Measurements from ENCODE around the gene IDUA. TPM values are rescaled to one million over a fixed set of nuclear protein-coding genes. Genes with fewer than 3 reads are reported as not detected.

IDUA gene
- polyA plus RNA-seq, 2 donors, result 10.0 to 17.8 TPM

- peaks cover 10 to 26% of the 10 kb centered on the region in 2 donors for H3K4me1 ChIP-seq (ENCODE audit: control insufficient read depth in 2 of 2, insufficient read depth in 2 of 2, low read length in 1 of 2)
These were observed 26.6 kb downstream of the IDUA start for GRCh38 chr4:1013225-1014073.

GRCh38 chr4:1014291-1015167 is 27.7 kb downstream of the IDUA start:
- H3K4me1 ChIP-seq (ENCODE audit: control insufficient read depth in 2 of 2, insufficient read depth in 2 of 2, low read length in 1 of 2), result peaks cover 10 to 20% of the 10 kb centered on the region in 2 donors
- H3K4me3 ChIP-seq (ENCODE audit: low read depth in 1 of 2, low read length in 2 of 2), result no peak overlapping the region
- H3K9me3 ChIP-seq (ENCODE audit: control insufficient read depth in 2 of 2, insufficient read depth in 1 of 2, low read depth in 1 of 2, low read length in 1 of 2), result no peaks in the 10 kb centered on the region
- H3K36me3 ChIP-seq (ENCODE audit: control insufficient read depth in 2 of 2, insufficient read depth in 2 of 2, low read length in 1 of 2), result no peaks in the 10 kb centered on the region
- H3K27ac ChIP-seq (ENCODE audit: low read depth in 2 of 2, low read length in 1 of 2), result no peak overlapping the region
- WGBS, 2 donors, result 77 to 81% methylated on average over 36 of the region's 36 CpGs
- no peaks in the 10 kb centered on the region for H3K27me3 ChIP-seq (ENCODE audit: control insufficient read depth in 1 of 2, insufficient read depth in 2 of 2, low read length in 2 of 2)

More at GRCh38 chr4:1013225-1014073, 26.6 kb downstream of the IDUA start:
- H3K9me3 ChIP-seq (ENCODE audit: control insufficient read depth in 2 of 2, insufficient read depth in 1 of 2, low read depth in 1 of 2, low read length in 1 of 2), result no peaks in the 10 kb centered on the region
- no peaks in the 10 kb centered on the region for H3K36me3 ChIP-seq (ENCODE audit: control insufficient read depth in 2 of 2, insufficient read depth in 2 of 2, low read length in 1 of 2)
- no peak overlapping the region for H3K27ac ChIP-seq (ENCODE audit: low read depth in 2 of 2, low read length in 1 of 2)
- no peaks in the 10 kb centered on the region for H3K27me3 ChIP-seq (ENCODE audit: control insufficient read depth in 1 of 2, insufficient read depth in 2 of 2, low read length in 2 of 2)
- WGBS, 2 donors, result 95% methylated on average over 43 of the region's 43 CpGs
- no peak overlapping the region for H3K4me3 ChIP-seq (ENCODE audit: low read depth in 1 of 2, low read length in 2 of 2)

- H3K4me3 ChIP-seq (ENCODE audit: low read depth in 1 of 2, low read length in 2 of 2), result no peak overlapping the region
- no peaks in the 10 kb centered on the region for H3K9me3 ChIP-seq (ENCODE audit: control insufficient read depth in 2 of 2, insufficient read depth in 1 of 2, low read depth in 1 of 2, low read length in 1 of 2)
- no peak overlapping the region for H3K27ac ChIP-seq (ENCODE audit: low read depth in 2 of 2, low read length in 1 of 2)
- H3K4me1 ChIP-seq (ENCODE audit: control insufficient read depth in 2 of 2, insufficient read depth in 2 of 2, low read length in 1 of 2), result peaks cover 8 to 16% of the 10 kb centered on the region in 2 donors
- 81 to 89% methylated on average over 7 to 8 of the region's 8 CpGs for WGBS, 2 donors
- no peaks in the 10 kb centered on the region for H3K27me3 ChIP-seq (ENCODE audit: control insufficient read depth in 1 of 2, insufficient read depth in 2 of 2, low read length in 2 of 2)
- H3K36me3 ChIP-seq (ENCODE audit: control insufficient read depth in 2 of 2, insufficient read depth in 2 of 2, low read length in 1 of 2), result no peaks in the 10 kb centered on the region
These were observed 28.3 kb downstream of the IDUA start for GRCh38 chr4:1015179-1015578.

GRCh38 chr4:1015746-1016145 is 28.9 kb downstream of the IDUA start:
- no peaks in the 10 kb centered on the region for H3K27me3 ChIP-seq (ENCODE audit: control insufficient read depth in 1 of 2, insufficient read depth in 2 of 2, low read length in 2 of 2)
- H3K27ac ChIP-seq (ENCODE audit: low read depth in 2 of 2, low read length in 1 of 2), result no peak overlapping the region
- no peak overlapping the region for H3K4me3 ChIP-seq (ENCODE audit: low read depth in 1 of 2, low read length in 2 of 2)
- H3K4me1 ChIP-seq (ENCODE audit: control insufficient read depth in 2 of 2, insufficient read depth in 2 of 2, low read length in 1 of 2), result peaks cover 4 to 10% of the 10 kb centered on the region in 2 donors
- H3K9me3 ChIP-seq (ENCODE audit: control insufficient read depth in 2 of 2, insufficient read depth in 1 of 2, low read depth in 1 of 2, low read length in 1 of 2), result no peaks in the 10 kb centered on the region
- no peaks in the 10 kb centered on the region for H3K36me3 ChIP-seq (ENCODE audit: control insufficient read depth in 2 of 2, insufficient read depth in 2 of 2, low read length in 1 of 2)
- WGBS, 2 donors, result 83 to 88% methylated on average over 10 of the region's 10 CpGs

GRCh38 chr4:1017211-1017610 is 30.4 kb downstream of the IDUA start:
- no peak overlapping the region for H3K4me3 ChIP-seq (ENCODE audit: low read depth in 1 of 2, low read length in 2 of 2)
- H3K4me1 ChIP-seq (ENCODE audit: control insufficient read depth in 2 of 2, insufficient read depth in 2 of 2, low read length in 1 of 2), result peaks cover 4 to 8% of the 10 kb centered on the region in 2 donors
- no peak overlapping the region for H3K27ac ChIP-seq (ENCODE audit: low read depth in 2 of 2, low read length in 1 of 2)
- H3K27me3 ChIP-seq (ENCODE audit: control insufficient read depth in 1 of 2, insufficient read depth in 2 of 2, low read length in 2 of 2), result no peaks in the 10 kb centered on the region
- 86 to 87% methylated on average over 16 of the region's 16 CpGs for WGBS, 2 donors
- H3K9me3 ChIP-seq (ENCODE audit: control insufficient read depth in 2 of 2, insufficient read depth in 1 of 2, low read depth in 1 of 2, low read length in 1 of 2), result no peaks in the 10 kb centered on the region
- no peaks in the 10 kb centered on the region for H3K36me3 ChIP-seq (ENCODE audit: control insufficient read depth in 2 of 2, insufficient read depth in 2 of 2, low read length in 1 of 2)

DNA sequence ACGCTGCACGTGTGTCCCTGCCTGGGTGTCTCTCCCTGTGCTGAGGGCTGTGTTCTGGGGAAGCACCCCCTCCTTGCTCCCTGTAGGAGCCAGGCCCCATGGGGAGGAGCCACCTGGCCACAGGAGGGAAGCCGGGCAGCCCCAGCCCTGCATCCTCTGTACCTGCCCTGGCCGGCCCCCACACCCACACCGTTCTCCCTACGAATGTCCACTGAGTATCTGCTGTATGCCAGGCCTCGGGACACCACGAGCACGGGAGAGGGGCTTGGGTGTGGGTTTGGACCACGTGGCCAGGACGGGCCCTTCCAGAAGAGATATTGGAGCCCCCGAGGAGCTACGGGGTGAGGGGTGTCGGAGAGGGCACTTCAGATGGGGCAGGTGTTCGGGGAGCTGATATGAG is 30.9 kb downstream of the IDUA start:
- Histone ChIP-seq H3K36me3 (ENCODE audit: control insufficient read depth in 2 of 2, insufficient read depth in 2 of 2, low read length in 1 of 2) (no peaks in the 10 kb centered on the region), H3K9me3 (ENCODE audit: control insufficient read depth in 2 of 2, insufficient read depth in 1 of 2, low read depth in 1 of 2, low read length in 1 of 2) (no peaks in the 10 kb centered on the region), H3K27me3 (ENCODE audit: control insufficient read depth in 1 of 2, insufficient read depth in 2 of 2, low read length in 2 of 2) (no peaks in the 10 kb centered on the region), H3K27ac (ENCODE audit: low read depth in 2 of 2, low read length in 1 of 2) (no peak overlapping the region), H3K4me3 (ENCODE audit: low read depth in 1 of 2, low read length in 2 of 2) (no peak overlapping the region), H3K4me1 (ENCODE audit: control insufficient read depth in 2 of 2, insufficient read depth in 2 of 2, low read length in 1 of 2) (peaks cover under 1 to 3% of the 10 kb centered on the region in 2 donors)
- 85 to 91% methylated on average over 15 of the region's 15 CpGs for whole genome bisulfite sequencing, 2 donors

GRCh38 chr4:1018147-1019020 is 31.5 kb downstream of the IDUA start:
- no peaks in the 10 kb centered on the region for H3K36me3 ChIP-seq (ENCODE audit: control insufficient read depth in 2 of 2, insufficient read depth in 2 of 2, low read length in 1 of 2)
- no peak overlapping the region for H3K4me3 ChIP-seq (ENCODE audit: low read depth in 1 of 2, low read length in 2 of 2)
- H3K27ac ChIP-seq (ENCODE audit: low read depth in 2 of 2, low read length in 1 of 2), result no peak overlapping the region
- 79 to 80% methylated on average over 29 of the region's 29 CpGs for WGBS, 2 donors
- H3K27me3 ChIP-seq (ENCODE audit: control insufficient read depth in 1 of 2, insufficient read depth in 2 of 2, low read length in 2 of 2), result no peaks in the 10 kb centered on the region
- peaks cover 0 to 3% of the 10 kb centered on the region in 2 donors for H3K4me1 ChIP-seq (ENCODE audit: control insufficient read depth in 2 of 2, insufficient read depth in 2 of 2, low read length in 1 of 2)
- H3K9me3 ChIP-seq (ENCODE audit: control insufficient read depth in 2 of 2, insufficient read depth in 1 of 2, low read depth in 1 of 2, low read length in 1 of 2), result no peaks in the 10 kb centered on the region

DNA sequence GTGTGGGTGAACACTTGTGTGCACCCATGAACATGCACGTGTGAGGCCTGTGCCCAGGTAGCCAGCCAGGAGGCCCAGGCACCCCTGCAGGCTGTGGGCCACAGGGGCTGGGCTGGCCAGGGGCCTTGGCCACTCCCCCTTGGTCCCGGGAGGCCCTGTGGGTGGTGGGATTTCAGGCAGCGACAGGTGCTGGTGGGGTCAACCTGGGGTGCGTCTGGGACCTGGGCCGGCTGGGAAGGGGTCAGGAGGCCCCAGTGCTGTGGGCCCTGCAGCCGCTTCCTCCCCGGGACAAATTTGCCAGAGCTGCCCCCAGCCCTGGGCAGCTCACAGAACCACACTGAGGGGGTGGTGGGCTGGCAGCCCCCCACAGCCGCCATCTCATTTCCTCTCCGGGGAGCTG is 32.5 kb downstream of the IDUA start:
- Histone ChIP-seq H3K4me3 (ENCODE audit: low read depth in 1 of 2, low read length in 2 of 2) (no peak overlapping the region), H3K4me1 (ENCODE audit: control insufficient read depth in 2 of 2, insufficient read depth in 2 of 2, low read length in 1 of 2) (peaks cover 0 to 3% of the 10 kb centered on the region in 2 donors), H3K9me3 (ENCODE audit: control insufficient read depth in 2 of 2, insufficient read depth in 1 of 2, low read depth in 1 of 2, low read length in 1 of 2) (no peaks in the 10 kb centered on the region), H3K27ac (ENCODE audit: low read depth in 2 of 2, low read length in 1 of 2) (no peak overlapping the region), H3K36me3 (ENCODE audit: control insufficient read depth in 2 of 2, insufficient read depth in 2 of 2, low read length in 1 of 2) (peaks cover 0 to 2% of the 10 kb centered on the region in 2 donors), H3K27me3 (ENCODE audit: control insufficient read depth in 1 of 2, insufficient read depth in 2 of 2, low read length in 2 of 2) (no peaks in the 10 kb centered on the region)
- 69 to 81% methylated on average over 9 of the region's 9 CpGs for WGBS, 2 donors
